Hepatocyte (in vitro differentiated cells): ENCODE measurements around the gene CPN2. TPM values are rescaled to one million over a fixed set of nuclear protein-coding genes. Genes with fewer than 3 reads are reported as not detected.

Experiments
- DNase-seq: peaks from one replicate; pipeline ENCODE4 v3.0.0-alpha.2; 2016; ENCODE audit warnings: low spot score
- H2AFZ ChIP-seq: fragments of 200-600 bp; sonication (generic); 2 replicates; pipeline ENCODE4 v1.6.0; 2016; ENCODE audit warnings: antibody characterized with exemption, mild to moderate bottlenecking
- H3K27ac ChIP-seq: fragments of 200-600 bp; sonication (generic); 2 replicates; pipeline ENCODE4 v1.5.1; 2016; ENCODE audit warnings: mild to moderate bottlenecking
- H3K27me3 ChIP-seq: fragments of 200-600 bp; sonication (generic); 2 replicates; pipeline ENCODE4 v1.6.1; 2016
- H3K36me3 ChIP-seq: fragments of 200-600 bp; sonication (generic); replicated peaks from 2 replicates; pipeline ENCODE4 v1.5.1; 2016; ENCODE audit warnings: low read depth; ENCODE audit not compliant: insufficient read depth
- H3K4me1 ChIP-seq: fragments of 200-600 bp; sonication (generic); 2 replicates; pipeline ENCODE4 v1.5.1; 2016; ENCODE audit warnings: mild to moderate bottlenecking, moderate library complexity; ENCODE audit not compliant: insufficient read depth
- H3K4me2 ChIP-seq: fragments of 200-600 bp; sonication (generic); 2 replicates; pipeline ENCODE4 v1.6.0; 2016
- H3K4me3 ChIP-seq: fragments of 200-600 bp; sonication (generic); 2 replicates; pipeline ENCODE4 v1.5.1; 2016; ENCODE audit warnings: mild to moderate bottlenecking
- H3K79me2 ChIP-seq: fragments of 200-600 bp; sonication (generic); 2 replicates; pipeline ENCODE4 v1.6.0; 2017; ENCODE audit warnings: mild to moderate bottlenecking
- H3K9me2 ChIP-seq: fragments of 200-600 bp; sonication (generic); replicated peaks from 2 replicates; pipeline ENCODE4 v1.6.0; 2017; ENCODE audit warnings: mild to moderate bottlenecking; ENCODE audit not compliant: insufficient read depth
- H3K9me3 ChIP-seq: fragments of 200-600 bp; sonication (generic); 2 replicates; pipeline ENCODE4 v1.5.1; 2016; ENCODE audit warnings: low read depth, mild to moderate bottlenecking
- H4K20me1 ChIP-seq: fragments of 200-600 bp; sonication (generic); 2 replicates; pipeline ENCODE4 v1.6.0; 2016; ENCODE audit warnings: mild to moderate bottlenecking; ENCODE audit not compliant: insufficient read depth, poor library complexity, severe bottlenecking
- CTCF ChIP-seq: fragments of 200-600 bp; sonication (generic); IDR thresholded peaks from 2 replicates; pipeline ENCODE4 v1.5.1; 2016; ENCODE audit warnings: antibody characterized with exemption, mild to moderate bottlenecking; ENCODE audit not compliant: poor library complexity
- EZH2 ChIP-seq: fragments of 200-600 bp; sonication (generic); IDR thresholded peaks from 2 replicates; pipeline ENCODE4 v1.6.1; 2016; ENCODE audit warnings: antibody characterized with exemption, mild to moderate bottlenecking, borderline replicate concordance
- EZH2phosphoT487 ChIP-seq: fragments of 200-600 bp; sonication (generic); IDR thresholded peaks from one replicate; pipeline ENCODE4 v1.6.1; 2018; ENCODE audit warnings: antibody characterized with exemption, mild to moderate bottlenecking, low read depth, moderate library complexity; ENCODE audit not compliant: unreplicated experiment, severe bottlenecking
- WGBS: methylation state at CpG from one replicate; pipeline ENCODE4 v1.1.6; 2016; ENCODE audit warnings: low lambda C conversion rate; ENCODE audit errors: missing lambda C conversion rate; 5-methylcytosine and 5-hydroxymethylcytosine counted together
- polyA plus RNA-seq: library from polyadenylated mRNA; unstranded; fragments of >200 nt; fragmentation: Nextera tagmentation; extraction: Ambion mirVana; gene quantifications from 2 replicates; pipeline ENCODE4 v1.2.1, GENCODE V29; 2016
- total RNA-seq: library from RNA; depleted of rRNA; stranded (reverse); fragments of >200 nt; gene quantifications from 2 replicates; pipeline ENCODE4 v1.2.3, GENCODE V29; 2014

CPN2 gene
- total and polyA plus RNA-seq, 2 experiments from 2014 or later = 3.3 to 4.6 TPM

- TF ChIP-seq EZH2 (no peak), EZH2phosphoT487 (no peak), CTCF (no peak)
- no peak overlapping the region for H3K4me2 ChIP-seq
- no peak for DNase-seq
These were observed 44.9 kb downstream of the CPN2 start for GRCh38 chr3:194306109-194306686.

GRCh38 chr3:194305356-194306108 is 45.6 kb downstream of the CPN2 start:
- Histone ChIP-seq H3K9me2 (no peaks in the 10 kb centered on the region), H2AFZ (no peak overlapping the region), H3K4me2 (no peak overlapping the region), H3K79me2 (no peaks in the 10 kb centered on the region), H3K4me3 (no peak overlapping the region), H3K9me3 (no peaks in the 10 kb centered on the region), H3K27ac (no peak overlapping the region), H3K36me3 (no peaks in the 10 kb centered on the region), H3K4me1 (peaks cover 11% of the 10 kb centered on the region), H3K27me3 (no peaks in the 10 kb centered on the region), H4K20me1 (no peaks in the 10 kb centered on the region)
- WGBS = 84% methylated on average over 11 of the region's 11 CpGs
- no peak for DNase-seq
- TF ChIP-seq EZH2 (no peak), EZH2phosphoT487 (no peak), CTCF (no peak)

More at GRCh38 chr3:194306109-194306686, 44.9 kb downstream of the CPN2 start:
- no peak overlapping the region for H3K4me3 ChIP-seq
- no peaks in the 10 kb centered on the region for H3K9me2 ChIP-seq
- H3K36me3 ChIP-seq = no peaks in the 10 kb centered on the region
- no peaks in the 10 kb centered on the region for H3K79me2 ChIP-seq
- H3K27ac ChIP-seq = no peak overlapping the region
- no peaks in the 10 kb centered on the region for H3K27me3 ChIP-seq
- WGBS = 44% methylated on average over 11 of the region's 11 CpGs
- no peaks in the 10 kb centered on the region for H3K9me3 ChIP-seq
- no peaks in the 10 kb centered on the region for H4K20me1 ChIP-seq
- H3K4me1 ChIP-seq = peaks cover 11% of the 10 kb centered on the region
- no peak overlapping the region for H2AFZ ChIP-seq

GRCh38 chr3:194304186-194304917 is 46.8 kb downstream of the CPN2 start:
- Histone ChIP-seq H3K9me3 (no peaks in the 10 kb centered on the region), H3K4me1 (peaks cover 15% of the 10 kb centered on the region), H4K20me1 (no peaks in the 10 kb centered on the region), H3K4me3 (no peak overlapping the region), H3K4me2 (no peak overlapping the region), H3K27ac (no peak overlapping the region), H3K36me3 (no peaks in the 10 kb centered on the region), H3K9me2 (no peaks in the 10 kb centered on the region), H3K27me3 (no peaks in the 10 kb centered on the region), H2AFZ (no peak overlapping the region), H3K79me2 (no peaks in the 10 kb centered on the region)
- DNase-seq = no peak
- TF ChIP-seq EZH2 (no peak), EZH2phosphoT487 (no peak), CTCF (no peak)
- 96% methylated on average over 17 of the region's 17 CpGs for WGBS
